GM23338 (cell line): ENCODE measurements around the gene DOCK2.

Source experiments
- ZNF331 ChIP-seq: fragments of 250-450 bp; sonication (Bioruptor Pico); IDR thresholded peaks from 2 replicates; pipeline ENCODE4 v1.5.0; 2020; ENCODE audit warnings: low read depth, mild to moderate bottlenecking, moderate library complexity
- TF ChIP-seq, protein P1 (sequence below), 2 experiments: fragments of 200-600 bp in 1 of 2; sonication (generic) in 1 of 2; conservative IDR thresholded peaks; 2 replicates each; pipeline versions ENCODE4 v1.5.1 to v1.6.1; 2016 to 2017; ENCODE audit warnings: antibody characterized with exemption in 2 of 2, low read depth in 2 of 2, mild to moderate bottlenecking in 2 of 2, moderate library complexity in 1 of 2

DNA sequence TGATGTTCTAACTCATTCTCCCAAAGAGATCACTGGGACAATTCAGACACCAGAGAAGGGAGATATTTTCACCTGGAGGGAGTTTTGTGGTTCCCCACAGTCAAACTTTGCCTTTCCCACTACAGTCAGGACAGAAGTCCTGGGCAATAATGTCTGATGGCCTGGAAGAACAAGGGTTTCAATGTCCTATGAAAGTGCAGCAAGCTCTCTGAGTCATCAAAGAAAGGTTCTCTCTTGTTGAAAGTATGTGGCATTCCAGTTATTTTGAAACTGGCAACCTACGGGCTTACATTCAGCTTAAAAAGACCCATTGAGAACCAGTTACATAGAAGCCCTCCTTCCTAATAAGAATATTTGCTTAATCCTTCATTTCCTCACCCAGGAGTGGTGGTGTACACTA is 239.3 kb downstream of the DOCK2 start:
- TF ChIP-seq, protein P1, sequence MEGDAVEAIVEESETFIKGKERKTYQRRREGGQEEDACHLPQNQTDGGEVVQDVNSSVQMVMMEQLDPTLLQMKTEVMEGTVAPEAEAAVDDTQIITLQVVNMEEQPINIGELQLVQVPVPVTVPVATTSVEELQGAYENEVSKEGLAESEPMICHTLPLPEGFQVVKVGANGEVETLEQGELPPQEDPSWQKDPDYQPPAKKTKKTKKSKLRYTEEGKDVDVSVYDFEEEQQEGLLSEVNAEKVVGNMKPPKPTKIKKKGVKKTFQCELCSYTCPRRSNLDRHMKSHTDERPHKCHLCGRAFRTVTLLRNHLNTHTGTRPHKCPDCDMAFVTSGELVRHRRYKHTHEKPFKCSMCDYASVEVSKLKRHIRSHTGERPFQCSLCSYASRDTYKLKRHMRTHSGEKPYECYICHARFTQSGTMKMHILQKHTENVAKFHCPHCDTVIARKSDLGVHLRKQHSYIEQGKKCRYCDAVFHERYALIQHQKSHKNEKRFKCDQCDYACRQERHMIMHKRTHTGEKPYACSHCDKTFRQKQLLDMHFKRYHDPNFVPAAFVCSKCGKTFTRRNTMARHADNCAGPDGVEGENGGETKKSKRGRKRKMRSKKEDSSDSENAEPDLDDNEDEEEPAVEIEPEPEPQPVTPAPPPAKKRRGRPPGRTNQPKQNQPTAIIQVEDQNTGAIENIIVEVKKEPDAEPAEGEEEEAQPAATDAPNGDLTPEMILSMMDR (conservative IDR thresholded peaks at IDR 0.05; ENCODE audit: low read depth in 2 of 2) = no peak
- TF ChIP-seq ZNF331 (CRISPR knock-in tag) = no peak
